ENCODE results near the gene DCLRE1B. TPM values are rescaled to one million over a fixed set of nuclear protein-coding genes. Genes with fewer than 3 reads are reported as not detected.

DCLRE1B gene
- total RNA-seq, 1 experiment from 2014 or later: 6.9 TPM

DNA sequence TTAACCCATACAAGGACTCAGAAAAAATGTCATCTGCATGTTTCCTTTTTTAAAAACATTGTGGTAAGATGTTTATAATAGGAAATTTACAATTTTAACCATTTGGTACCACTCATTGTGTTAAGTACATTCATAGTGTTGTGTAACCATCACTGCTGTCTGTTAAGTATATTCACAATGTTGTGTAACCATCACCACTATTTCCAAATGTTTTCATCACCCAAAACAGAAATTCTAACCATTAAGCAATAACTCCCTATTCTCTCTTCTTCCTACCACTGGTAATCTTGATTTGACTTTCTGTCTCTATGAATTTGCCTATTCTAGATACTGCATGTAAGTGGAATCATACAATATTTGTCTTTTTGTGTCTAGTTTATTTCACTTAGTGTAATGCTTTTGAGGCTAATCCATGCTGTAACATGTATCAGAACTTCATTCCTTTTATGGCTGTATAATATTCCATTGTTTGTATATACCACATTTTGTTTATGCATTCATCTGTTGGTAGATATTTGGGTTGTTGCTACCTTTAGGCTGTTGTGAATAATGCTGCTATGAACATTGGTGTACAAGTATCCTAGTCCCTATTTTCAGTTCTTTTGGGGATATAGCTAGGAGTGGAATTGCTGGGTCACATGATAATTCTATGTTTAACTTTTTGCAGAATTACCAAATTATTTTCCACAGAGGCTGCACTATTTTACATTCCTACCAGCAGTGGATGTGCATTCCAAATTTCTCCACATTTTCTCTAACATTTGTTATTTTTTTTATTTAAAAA, 38.1 kb downstream of the DCLRE1B start:
- no peak overlapping the region for H3K4me3 ChIP-seq (ENCODE audit: low read depth, low read length)
- ChIA-PET POLR2A (no interaction called here), CTCF (no interaction called here)
- no peak for DNase-seq
- Mint-ChIP-seq H3K27ac (ENCODE audit: unreplicated experiment) (no peak overlapping the region), H3K27me3 (ENCODE audit: insufficient read depth, unreplicated experiment) (no peaks in the 10 kb centered on the region), H3K9me3 (ENCODE audit: unreplicated experiment) (no peaks in the 10 kb centered on the region), H3K4me3 (ENCODE audit: unreplicated experiment) (no peak overlapping the region), H3K4me1 (ENCODE audit: low read depth, unreplicated experiment) (peaks cover 17% of the 10 kb centered on the region), H3K36me3 (ENCODE audit: insufficient read depth, unreplicated experiment) (peaks cover 33% of the 10 kb centered on the region)
- intact Hi-C loops (cut with micrococcal nuclease; ENCODE audit: unreplicated experiment): no loop called here
- no peaks in the 10 kb centered on the region for H3K9me3 ChIP-seq
- H3K36me3 ChIP-seq (ENCODE audit: control insufficient read depth, insufficient read depth, low read length): no peaks in the 10 kb centered on the region; the same call in 1 of the 2 replicates
- TF ChIP-seq, protein P1, sequence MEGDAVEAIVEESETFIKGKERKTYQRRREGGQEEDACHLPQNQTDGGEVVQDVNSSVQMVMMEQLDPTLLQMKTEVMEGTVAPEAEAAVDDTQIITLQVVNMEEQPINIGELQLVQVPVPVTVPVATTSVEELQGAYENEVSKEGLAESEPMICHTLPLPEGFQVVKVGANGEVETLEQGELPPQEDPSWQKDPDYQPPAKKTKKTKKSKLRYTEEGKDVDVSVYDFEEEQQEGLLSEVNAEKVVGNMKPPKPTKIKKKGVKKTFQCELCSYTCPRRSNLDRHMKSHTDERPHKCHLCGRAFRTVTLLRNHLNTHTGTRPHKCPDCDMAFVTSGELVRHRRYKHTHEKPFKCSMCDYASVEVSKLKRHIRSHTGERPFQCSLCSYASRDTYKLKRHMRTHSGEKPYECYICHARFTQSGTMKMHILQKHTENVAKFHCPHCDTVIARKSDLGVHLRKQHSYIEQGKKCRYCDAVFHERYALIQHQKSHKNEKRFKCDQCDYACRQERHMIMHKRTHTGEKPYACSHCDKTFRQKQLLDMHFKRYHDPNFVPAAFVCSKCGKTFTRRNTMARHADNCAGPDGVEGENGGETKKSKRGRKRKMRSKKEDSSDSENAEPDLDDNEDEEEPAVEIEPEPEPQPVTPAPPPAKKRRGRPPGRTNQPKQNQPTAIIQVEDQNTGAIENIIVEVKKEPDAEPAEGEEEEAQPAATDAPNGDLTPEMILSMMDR (IDR thresholded peaks at IDR 0.05; ENCODE audit: insufficient read depth in 1 of 2, low read depth in 1 of 2, low read length in 1 of 2, severe bottlenecking in 1 of 2, unreplicated experiment in 1 of 2): no peak
- BruUV-seq (replicated peaks): no TSS peak
- peaks cover 30% of the 10 kb centered on the region for H3K4me1 ChIP-seq
- H3K27me3 ChIP-seq (replicated peaks; ENCODE audit: control insufficient read depth, insufficient read depth, low read length): no peaks in the 10 kb centered on the region

DNA sequence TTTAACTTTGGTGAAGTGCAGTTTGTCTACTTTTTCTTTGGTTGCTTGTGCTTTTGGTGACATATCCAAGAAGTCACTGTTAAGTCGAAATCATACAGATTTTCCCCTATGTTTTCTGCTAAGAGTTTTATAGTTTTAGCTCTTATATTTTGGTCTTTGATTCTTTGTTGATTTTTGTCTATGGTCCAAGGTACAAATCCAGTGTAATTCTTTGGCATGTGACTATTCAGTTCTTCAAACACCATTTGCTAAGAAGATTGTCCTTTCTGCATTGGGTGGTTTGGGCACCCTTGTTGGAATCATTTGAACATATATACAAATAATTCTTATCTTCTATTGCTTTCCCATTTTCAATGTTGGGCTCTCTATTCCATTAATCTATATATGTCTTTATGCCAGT, 40.2 kb downstream of the DCLRE1B start:
- BruUV-seq (replicated peaks): no TSS peak

GRCh38 chr1:113946112-113946511, 41.0 kb downstream of the DCLRE1B start:
- ChIA-PET POLR2A (interaction anchor here (0.6 kb wide), 1 partner anchor 201 kb away, joined by 3 read pairs; no protein-coding TSS in a partner anchor), CTCF (no interaction called here)
- Mint-ChIP-seq H3K36me3 (ENCODE audit: insufficient read depth, unreplicated experiment) (peaks cover 19% of the 10 kb centered on the region), H3K9me3 (ENCODE audit: unreplicated experiment) (no peaks in the 10 kb centered on the region), H3K4me1 (ENCODE audit: low read depth, unreplicated experiment) (peaks cover 17% of the 10 kb centered on the region), H3K27me3 (ENCODE audit: insufficient read depth, unreplicated experiment) (no peaks in the 10 kb centered on the region), H3K27ac (ENCODE audit: unreplicated experiment) (no peak overlapping the region), H3K4me3 (ENCODE audit: unreplicated experiment) (no peak overlapping the region)
- DNase-seq: no peak
- TF ChIP-seq, protein P1 (IDR thresholded peaks at IDR 0.05; ENCODE audit: insufficient read depth in 1 of 2, low read depth in 1 of 2, low read length in 1 of 2, severe bottlenecking in 1 of 2, unreplicated experiment in 1 of 2): no peak
- no TSS peak for BruUV-seq (replicated peaks)
- Histone ChIP-seq H3K4me3 (ENCODE audit: low read depth, low read length) (no peak overlapping the region), H3K36me3 (ENCODE audit: control insufficient read depth, insufficient read depth, low read length) (no peaks in the 10 kb centered on the region), H3K27me3 (replicated peaks; ENCODE audit: control insufficient read depth, insufficient read depth, low read length) (no peaks in the 10 kb centered on the region), H3K9me3 (no peaks in the 10 kb centered on the region), H3K4me1 (peaks cover 30% of the 10 kb centered on the region)
- intact Hi-C loops (cut with micrococcal nuclease; ENCODE audit: unreplicated experiment): no loop called here

More for the DNA sequence above, 40.2 kb downstream of the DCLRE1B start:
- no peak overlapping the region for H3K4me3 ChIP-seq (ENCODE audit: low read depth, low read length)
- H3K9me3 Mint-ChIP-seq (ENCODE audit: unreplicated experiment): no peaks in the 10 kb centered on the region
- intact Hi-C loops (cut with micrococcal nuclease; ENCODE audit: unreplicated experiment): no loop called here
- TF ChIP-seq, protein P1 (IDR thresholded peaks at IDR 0.05; ENCODE audit: insufficient read depth in 1 of 2, low read depth in 1 of 2, low read length in 1 of 2, severe bottlenecking in 1 of 2, unreplicated experiment in 1 of 2): no peak
- peaks cover 27% of the 10 kb centered on the region for H3K36me3 Mint-ChIP-seq (ENCODE audit: insufficient read depth, unreplicated experiment)
- no peaks in the 10 kb centered on the region for H3K27me3 ChIP-seq (replicated peaks; ENCODE audit: control insufficient read depth, insufficient read depth, low read length)
- CTCF ChIA-PET: no interaction called here
- peaks cover 17% of the 10 kb centered on the region for H3K4me1 Mint-ChIP-seq (ENCODE audit: low read depth, unreplicated experiment)
- POLR2A ChIA-PET: no interaction called here
- no peak overlapping the region for H3K27ac Mint-ChIP-seq (ENCODE audit: unreplicated experiment)
- no peaks in the 10 kb centered on the region for H3K27me3 Mint-ChIP-seq (ENCODE audit: insufficient read depth, unreplicated experiment)
- H3K4me1 ChIP-seq: peaks cover 30% of the 10 kb centered on the region
- H3K36me3 ChIP-seq (ENCODE audit: control insufficient read depth, insufficient read depth, low read length): no peaks in the 10 kb centered on the region; the same call in 1 of the 2 replicates
- H3K4me3 Mint-ChIP-seq (ENCODE audit: unreplicated experiment): no peak overlapping the region
- no peaks in the 10 kb centered on the region for H3K9me3 ChIP-seq
- no peak for DNase-seq

Data from Caco-2 (cell line).